Measurements from ENCODE around the gene TTLL9. TPM values are rescaled to one million over a fixed set of nuclear protein-coding genes. Genes with fewer than 3 reads are reported as not detected.

Gene TTLL9
- total and polyA plus RNA-seq, 4 donors: 0.06 to 0.08 TPM; not detected in 2

- WGBS: 65% methylated on average over 13 of the region's 13 CpGs
- Histone ChIP-seq H3K27me3 (ENCODE audit: control insufficient read depth in 4 of 4, insufficient read depth in 4 of 4, low read length in 3 of 4) (peaks cover 0 to 3% (median 0%) of the 10 kb centered on the region in 4 donors), H3K4me1 (ENCODE audit: control insufficient read depth in 4 of 4, insufficient read depth in 4 of 4, low read length in 3 of 4) (no peaks in the 10 kb centered on the region), H3K4me3 (ENCODE audit: low read depth in 1 of 3, low read length in 3 of 3) (no peak overlapping the region), H3K27ac (ENCODE audit: low read depth in 1 of 2, low read length in 2 of 2) (no peak overlapping the region), H3K9ac (ENCODE audit: low read depth in 1 of 2, low read length in 2 of 2) (no peak overlapping the region), H3K36me3 (ENCODE audit: control insufficient read depth in 4 of 4, insufficient read depth in 3 of 4, low read depth in 1 of 4, low read length in 3 of 4) (no peaks in the 10 kb centered on the region), H3K9me3 (ENCODE audit: control insufficient read depth in 4 of 4, low read length in 3 of 4) (no peaks in the 10 kb centered on the region)
- TF ChIP-seq FOXA2 (IDR thresholded peaks at IDR 0.05) (no peak), JUND (IDR thresholded peaks at IDR 0.05) (no peak), YY1 (IDR thresholded peaks at IDR 0.05) (no peak), REST (IDR thresholded peaks at IDR 0.05) (no peak), HNF4G (IDR thresholded peaks at IDR 0.05) (no peak), EGR1 (IDR thresholded peaks at IDR 0.05; ENCODE audit: low read depth in 2 of 2) (no peak), RAD21 (IDR thresholded peaks at IDR 0.05) (no peak)
- DNase-seq (ENCODE audit: low spot score): no peak
Measured at GRCh38 chr20:31923388-31924331, 53.2 kb downstream of the TTLL9 start.

DNA sequence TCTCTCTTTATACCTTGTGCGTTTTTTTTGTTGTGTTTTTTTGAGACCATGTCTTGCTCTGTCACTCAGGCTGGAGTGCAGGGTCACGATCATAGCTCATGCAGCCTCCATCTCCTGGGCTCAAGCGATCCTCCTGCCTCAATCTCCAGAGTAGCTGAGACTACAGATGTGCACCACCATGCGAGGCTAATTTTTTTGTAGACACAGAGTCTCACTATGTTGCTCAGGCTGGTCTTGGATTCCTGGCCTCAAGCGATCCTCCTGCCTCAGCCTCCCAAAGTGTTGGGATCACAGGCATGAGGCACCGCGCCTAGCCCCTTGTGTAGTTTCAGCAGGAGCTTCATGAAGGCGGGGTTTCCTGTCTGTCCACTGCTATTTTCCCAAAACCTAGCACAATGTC is 54.1 kb downstream of the TTLL9 start:
- TF ChIP-seq CTCF (IDR thresholded peaks at IDR 0.05; ENCODE audit: low read depth, low read length, missing input control) (no peak), RXRA (IDR thresholded peaks at IDR 0.05) (no peak)
- 90% methylated on average over 8 of the region's 8 CpGs for WGBS
- Histone ChIP-seq H3K27me3 (ENCODE audit: control insufficient read depth in 4 of 4, insufficient read depth in 4 of 4, low read length in 3 of 4) (peaks cover 0 to 3% (median 0%) of the 10 kb centered on the region in 4 donors), H3K27ac (ENCODE audit: low read depth in 1 of 2, low read length in 2 of 2) (no peak overlapping the region), H3K4me1 (ENCODE audit: control insufficient read depth in 4 of 4, insufficient read depth in 4 of 4, low read length in 3 of 4) (no peaks in the 10 kb centered on the region), H3K9ac (ENCODE audit: low read depth in 1 of 2, low read length in 2 of 2) (no peak overlapping the region), H3K36me3 (ENCODE audit: control insufficient read depth in 4 of 4, insufficient read depth in 3 of 4, low read depth in 1 of 4, low read length in 3 of 4) (no peaks in the 10 kb centered on the region), H3K9me3 (ENCODE audit: control insufficient read depth in 4 of 4, low read length in 3 of 4) (no peaks in the 10 kb centered on the region), H3K4me3 (ENCODE audit: low read depth in 1 of 3, low read length in 3 of 3) (no peak overlapping the region)
- no peak for DNase-seq (ENCODE audit: low spot score)

DNA sequence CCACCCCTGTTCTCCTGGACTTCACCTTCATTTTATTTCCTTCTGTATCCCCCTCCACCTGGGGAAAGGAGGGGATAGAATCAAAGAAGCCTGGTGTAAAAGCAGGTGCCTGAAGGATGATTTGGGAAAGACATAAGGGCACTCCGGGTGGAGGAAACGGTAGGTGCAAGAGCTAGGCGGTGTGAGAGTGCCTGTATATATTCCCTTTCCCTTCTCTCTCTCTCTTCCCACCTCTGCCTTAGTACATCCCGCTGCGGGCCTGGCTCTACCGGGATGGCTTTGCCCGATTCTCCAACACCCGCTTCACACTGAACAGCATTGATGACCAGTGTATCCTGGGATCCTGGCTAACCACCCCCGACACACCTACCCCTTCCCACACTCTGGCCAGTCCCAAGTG is 55.2 kb downstream of the TTLL9 start:
- H3K4me3 ChIP-seq (ENCODE audit: low read depth in 1 of 3, low read length in 3 of 3): no peak overlapping the region
- no peak overlapping the region for H3K27ac ChIP-seq (ENCODE audit: low read depth in 1 of 2, low read length in 2 of 2)
- H3K27me3 ChIP-seq (ENCODE audit: control insufficient read depth in 4 of 4, insufficient read depth in 4 of 4, low read length in 3 of 4): no peaks in the 10 kb centered on the region
- H3K36me3 ChIP-seq (ENCODE audit: control insufficient read depth in 4 of 4, insufficient read depth in 3 of 4, low read depth in 1 of 4, low read length in 3 of 4): no peaks in the 10 kb centered on the region
- H3K9ac ChIP-seq (ENCODE audit: low read depth in 1 of 2, low read length in 2 of 2): no peak overlapping the region
- 58% methylated on average over 9 of the region's 9 CpGs for WGBS
- H3K9me3 ChIP-seq (ENCODE audit: control insufficient read depth in 4 of 4, low read length in 3 of 4): no peaks in the 10 kb centered on the region
- no peak for DNase-seq (ENCODE audit: low spot score)
- H3K4me1 ChIP-seq (ENCODE audit: control insufficient read depth in 4 of 4, insufficient read depth in 4 of 4, low read length in 3 of 4): no peaks in the 10 kb centered on the region
- TF ChIP-seq HNF4A (conservative IDR thresholded peaks at IDR 0.05) (no peak), ZBTB33 (IDR thresholded peaks at IDR 0.05) (no peak), EGR1 (IDR thresholded peaks at IDR 0.05; ENCODE audit: low read depth in 2 of 2) (no peak), YY1 (IDR thresholded peaks at IDR 0.05) (no peak), FOXA1 (IDR thresholded peaks at IDR 0.05) (no peak), JUND (IDR thresholded peaks at IDR 0.05) (no peak), SP1 (IDR thresholded peaks at IDR 0.05) (no peak), MAX (IDR thresholded peaks at IDR 0.05) (no peak), HNF4G (IDR thresholded peaks at IDR 0.05) (no peak), FOXA2 (IDR thresholded peaks at IDR 0.05) (no peak), RAD21 (IDR thresholded peaks at IDR 0.05) (no peak), CTCF (IDR thresholded peaks at IDR 0.05; ENCODE audit: low read depth, low read length, missing input control) (no peak), RXRA (IDR thresholded peaks at IDR 0.05) (no peak)
- TF ChIP-seq, protein P1, sequence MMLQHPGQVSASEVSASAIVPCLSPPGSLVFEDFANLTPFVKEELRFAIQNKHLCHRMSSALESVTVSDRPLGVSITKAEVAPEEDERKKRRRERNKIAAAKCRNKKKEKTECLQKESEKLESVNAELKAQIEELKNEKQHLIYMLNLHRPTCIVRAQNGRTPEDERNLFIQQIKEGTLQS (IDR thresholded peaks at IDR 0.05): no peak
